Measurements from ENCODE around the gene CBR4.

CBR4 gene

GRCh38 chr4:169040559-169041261 is 30.7 kb upstream of the CBR4 start:
- TF ChIP-seq POLR2AphosphoS5 (IDR thresholded peaks at IDR 0.05; ENCODE audit: low read depth, low read length) (no peak), TAF1 (IDR thresholded peaks at IDR 0.05; ENCODE audit: borderline replicate concordance, insufficient read depth, low read length) (no peak), REST (IDR thresholded peaks at IDR 0.05; ENCODE audit: insufficient read depth in 1 of 2, low read depth in 2 of 2, low read length in 2 of 2) (no peak), FOXP2 (optimal IDR thresholded peaks at IDR 0.05; ENCODE audit: borderline replicate concordance, extremely low read depth, extremely low read length, insufficient read depth) (no peak), SIN3A (IDR thresholded peaks at IDR 0.05; ENCODE audit: borderline replicate concordance, insufficient read depth, low read length) (no peak)

DNA sequence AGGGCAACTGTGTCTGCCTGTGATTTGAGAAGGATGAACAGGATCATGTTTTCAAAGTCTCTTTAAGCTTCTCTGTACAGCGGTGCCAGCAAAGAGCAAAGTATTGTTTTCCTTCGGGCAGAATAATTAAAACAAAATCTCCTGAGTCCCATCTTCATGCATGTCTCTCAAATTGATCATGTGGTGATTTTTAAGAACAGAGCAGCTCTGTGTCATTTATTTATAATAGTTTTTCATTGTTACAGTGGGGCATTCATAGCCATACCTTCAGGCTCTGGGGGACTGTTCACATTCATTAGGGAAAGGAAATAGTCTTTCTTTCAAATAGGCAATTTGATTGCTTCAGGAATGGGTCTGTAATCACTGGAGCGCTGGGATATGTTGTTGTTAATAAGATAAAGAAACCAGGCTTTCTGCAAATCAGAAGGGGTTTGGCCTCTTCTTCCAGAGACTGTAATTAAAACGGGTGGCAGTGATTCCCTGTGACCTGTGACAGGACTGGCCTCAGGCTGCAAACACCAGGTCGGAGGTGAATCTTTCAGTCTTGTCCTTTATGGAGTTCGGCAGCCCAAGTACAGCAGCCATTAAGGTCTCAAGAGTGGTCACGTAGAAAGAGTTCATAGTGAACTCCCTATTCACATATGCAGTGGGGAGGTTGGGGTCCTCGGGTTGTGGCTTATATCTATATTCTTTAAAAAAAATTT is 29.3 kb upstream of the CBR4 start:
- TF ChIP-seq REST (IDR thresholded peaks at IDR 0.05; ENCODE audit: insufficient read depth in 1 of 2, low read depth in 2 of 2, low read length in 2 of 2): no peak
- no peak for TF ChIP-seq SIN3A (IDR thresholded peaks at IDR 0.05; ENCODE audit: borderline replicate concordance, insufficient read depth, low read length)

GRCh38 chr4:169037506-169037905 is 27.5 kb upstream of the CBR4 start:
- TF ChIP-seq POLR2AphosphoS5 (IDR thresholded peaks at IDR 0.05; ENCODE audit: low read depth, low read length) (no peak), REST (IDR thresholded peaks at IDR 0.05; ENCODE audit: insufficient read depth in 1 of 2, low read depth in 2 of 2, low read length in 2 of 2) (no peak), TAF1 (IDR thresholded peaks at IDR 0.05; ENCODE audit: borderline replicate concordance, insufficient read depth, low read length) (no peak), FOXP2 (optimal IDR thresholded peaks at IDR 0.05; ENCODE audit: borderline replicate concordance, extremely low read depth, extremely low read length, insufficient read depth) (no peak), SIN3A (IDR thresholded peaks at IDR 0.05; ENCODE audit: borderline replicate concordance, insufficient read depth, low read length) (no peak)

DNA sequence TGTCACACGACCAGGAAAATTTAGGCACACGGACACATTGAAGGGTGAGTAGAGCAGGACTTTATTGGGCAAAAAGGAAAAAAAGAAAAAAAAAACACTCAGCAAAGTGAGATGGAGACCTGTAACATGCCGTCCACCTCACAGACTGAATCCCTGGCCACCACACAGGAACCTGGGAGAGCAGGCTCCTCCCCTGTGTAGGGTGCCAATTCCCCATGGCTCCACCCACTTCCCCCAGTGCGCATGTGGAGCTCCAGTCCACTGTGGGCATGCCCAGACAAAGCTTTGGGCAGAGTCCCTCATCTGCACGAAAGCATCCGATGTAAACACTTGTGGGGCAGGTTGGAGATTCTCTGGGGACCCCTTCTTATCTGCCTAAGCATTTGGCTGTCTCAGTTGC is 23.6 kb upstream of the CBR4 start:
- no peak for TF ChIP-seq REST (IDR thresholded peaks at IDR 0.05; ENCODE audit: insufficient read depth in 1 of 2, low read depth in 2 of 2, low read length in 2 of 2)
- TF ChIP-seq POLR2AphosphoS5 (IDR thresholded peaks at IDR 0.05; ENCODE audit: low read depth, low read length): no peak
- no peak for TF ChIP-seq TAF1 (IDR thresholded peaks at IDR 0.05; ENCODE audit: borderline replicate concordance, insufficient read depth, low read length)
- TF ChIP-seq SIN3A (IDR thresholded peaks at IDR 0.05; ENCODE audit: borderline replicate concordance, insufficient read depth, low read length): no peak
- TF ChIP-seq FOXP2 (optimal IDR thresholded peaks at IDR 0.05; ENCODE audit: borderline replicate concordance, extremely low read depth, extremely low read length, insufficient read depth): no peak
